Kidney (tissue), 14 donors: Measurements from ENCODE around the gene PARD6G. TPM values are rescaled to one million over a fixed set of nuclear protein-coding genes. Genes with fewer than 3 reads are reported as not detected.

ENCODE experiments used
- DNase-seq, 5 donors: peaks; one replicate each; pipeline ENCODE4 v3.0.0-alpha.2; 2013 to 2020
- FAIRE-seq: peaks from 2 replicates; lab custom pipeline; 2012; peaks lifted over from hg19 to GRCh38; lab: Jason Lieb, UNC
- H3K27ac ChIP-seq, 2 donors: one replicate each; pipeline ENCODE4 v1.7.0; 2013; ENCODE audit warnings: low read depth in 2 of 2, low read length in 2 of 2, inconsistent platforms in 1 of 2
- H3K27me3 ChIP-seq: one replicate; pipeline ENCODE4 v1.7.1; 2013; ENCODE audit warnings: low read length, inconsistent platforms; ENCODE audit not compliant: control insufficient read depth, insufficient read depth
- H3K36me3 ChIP-seq, 3 donors: one replicate each; pipeline versions ENCODE4 v1.7.0 to v1.7.1; 2013; ENCODE audit warnings: low read length in 3 of 3, control low read depth in 1 of 3, inconsistent platforms in 1 of 3; ENCODE audit not compliant: insufficient read depth in 3 of 3, control insufficient read depth in 2 of 3
- H3K4me1 ChIP-seq, 3 donors: one replicate each; pipeline versions ENCODE4 v1.7.0 to v1.7.1; 2013; ENCODE audit warnings: low read length in 3 of 3, inconsistent platforms in 1 of 3, low read depth in 1 of 3; ENCODE audit not compliant: control insufficient read depth in 2 of 3, insufficient read depth in 2 of 3
- H3K4me3 ChIP-seq, 3 donors: one replicate each; pipeline versions ENCODE4 v1.7.0 to v1.8.1; 2013; ENCODE audit warnings: low read length in 3 of 3, control low read depth in 1 of 3, inconsistent platforms in 1 of 3
- H3K9ac ChIP-seq, 3 donors: one replicate each; pipeline versions ENCODE4 v1.7.0 to v1.7.1; 2013; ENCODE audit warnings: low read length in 3 of 3, control low read depth in 1 of 3, inconsistent platforms in 1 of 3
- H3K9me3 ChIP-seq, 3 donors: one replicate each; pipeline versions ENCODE4 v1.7.0 to v1.7.1; 2013; ENCODE audit warnings: low read length in 3 of 3, control low read depth in 1 of 3, inconsistent platforms in 1 of 3; ENCODE audit not compliant: control insufficient read depth in 2 of 3, insufficient read depth in 1 of 3
- CTCF ChIP-seq: IDR thresholded peaks from 3 replicates; pipeline ENCODE4 v1.5.1; 2012; ENCODE audit warnings: mild to moderate bottlenecking, moderate library complexity, borderline replicate concordance; ENCODE audit not compliant: insufficient read depth; ENCODE audit errors: extremely low read depth
- intact Hi-C: fragments of 100-400 bp; cut with DNase I; formaldehyde crosslinking; loops from one replicate; pipeline ENCODE4 v1.11.1; 2022
- polyA plus RNA-seq: library from polyadenylated mRNA; stranded (reverse); fragments of 350-450 nt; fragmentation: Illumina TruSeq; extraction: RNeasy Lipid Tissue Mini Kit (QIAGEN cat#74804); gene quantifications from one replicate; pipeline ENCODE4 v1.2.3, GENCODE V29; 2014; ENCODE audit warnings: low read depth, low replicate concordance; ENCODE audit not compliant: insufficient read depth
- total RNA-seq: library from RNA; stranded (reverse); fragmentation: NEBNext Ultra II Directional; extraction: Animal tissue kit (Norgen Biotek cat#: 25700); gene quantifications from one replicate; pipeline ENCODE4 v1.2.1, GENCODE V29; 2021
- donor health status: control.
- donor health status: control.
- donor health status: control.
- donor health status: control.
- donor health status: control.
- donor health status: DM: yes; HTN: yes; CAD: no.
- donor health status: Normal renal cell carcinoma (clear cell type).

The PARD6G gene
- total and polyA plus RNA-seq, 2 donors from 2014 or later = 1.9 to 10.7 TPM

- TF ChIP-seq CTCF = no peak
- intact Hi-C loops = no loop called here
- Histone ChIP-seq H3K27me3 (no peaks in the 10 kb centered on the region), H3K27ac (no peak overlapping the region), H3K9me3 (peaks cover 0 to 3% (median 0%) of the 10 kb centered on the region in 3 donors), H3K4me1 (peaks cover 0 to 7% (median 0%) of the 10 kb centered on the region in 3 donors), H3K9ac (no peak overlapping the region), H3K4me3 (no peak overlapping the region), H3K36me3 (no peaks in the 10 kb centered on the region)
- FAIRE-seq (no peak), DNase-seq (no peak)
Measured at GRCh38 chr18:80107426-80107825, 139.9 kb downstream of the PARD6G start.

Other genes with a start within 250 kb of the PARD6G start
- 21.4 TPM for gene RBFA, start 213.1 kb downstream of the PARD6G start, total RNA-seq
- gene RBFA, start 213.1 kb downstream of the PARD6G start, polyA plus RNA-seq = 17.7 TPM
- 21.1 TPM for gene ADNP2, start 138.3 kb downstream of the PARD6G start, total RNA-seq
- 6.0 TPM for gene ADNP2, start 138.3 kb downstream of the PARD6G start, polyA plus RNA-seq